NCI-H2196 treated with DMSO at 0.1 percent for 48 hours (cell line): ENCODE measurements around the gene IQGAP2.
"Not testable (repeated sequence)": the region's sequence is repeated elsewhere in the genome, so short reads cannot be mapped to it uniquely, and the experiment has no call there.

ENCODE experiments used
- DNase-seq: peaks from one replicate; lab custom pipeline; 2025; ENCODE audit not compliant: unreplicated experiment; lab: John Stamatoyannopoulos, UW

IQGAP2 gene

DNA sequence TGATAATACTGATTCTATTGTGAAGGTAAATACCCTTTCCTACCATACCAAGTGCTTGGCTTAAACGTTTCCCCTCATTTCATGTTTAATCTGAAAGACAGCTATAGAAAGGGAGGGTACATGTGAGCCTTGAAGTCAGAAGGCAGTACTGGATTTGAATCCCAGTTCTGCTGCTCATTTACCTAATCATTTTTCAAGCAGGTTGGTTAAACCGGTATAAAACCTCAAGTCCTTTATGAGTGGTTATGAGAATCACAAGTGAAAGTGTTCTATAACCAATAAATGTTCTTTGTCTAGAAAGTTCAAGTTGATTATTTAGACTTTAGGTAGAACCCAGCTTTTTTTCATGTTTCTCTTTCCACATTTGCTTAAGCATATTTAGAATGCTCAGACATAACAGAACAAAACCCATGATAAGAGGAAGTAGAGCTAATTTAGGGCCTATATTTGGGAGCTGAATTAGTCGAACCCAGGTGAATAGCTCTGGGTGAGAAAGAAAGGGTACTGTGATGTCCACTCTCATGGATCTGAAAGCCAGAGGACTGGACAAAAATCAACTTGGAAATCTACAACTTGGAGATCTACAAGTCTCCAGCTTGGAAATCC is 249.8 kb downstream of the IQGAP2 start:
- no peak for DNase-seq

DNA sequence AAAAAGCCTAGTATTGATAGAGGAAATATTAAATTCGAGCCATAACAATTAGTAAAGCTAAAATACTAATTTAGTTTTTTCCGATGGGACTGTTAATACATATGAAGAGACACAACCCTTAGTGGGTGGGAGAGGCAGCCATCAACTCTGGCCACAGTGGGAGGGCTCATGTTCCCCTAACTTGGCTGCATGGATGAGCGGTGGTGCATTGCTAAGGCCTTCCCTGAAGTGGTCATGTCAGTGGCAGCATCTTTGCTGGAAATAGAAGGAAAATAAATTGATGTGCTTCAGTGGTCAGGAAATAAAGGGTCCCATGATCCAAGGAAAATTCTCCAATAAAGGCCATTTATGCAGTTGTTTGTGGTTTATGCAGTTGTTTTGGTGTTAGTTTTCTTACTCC is 254.0 kb downstream of the IQGAP2 start:
- no peak for DNase-seq

DNA sequence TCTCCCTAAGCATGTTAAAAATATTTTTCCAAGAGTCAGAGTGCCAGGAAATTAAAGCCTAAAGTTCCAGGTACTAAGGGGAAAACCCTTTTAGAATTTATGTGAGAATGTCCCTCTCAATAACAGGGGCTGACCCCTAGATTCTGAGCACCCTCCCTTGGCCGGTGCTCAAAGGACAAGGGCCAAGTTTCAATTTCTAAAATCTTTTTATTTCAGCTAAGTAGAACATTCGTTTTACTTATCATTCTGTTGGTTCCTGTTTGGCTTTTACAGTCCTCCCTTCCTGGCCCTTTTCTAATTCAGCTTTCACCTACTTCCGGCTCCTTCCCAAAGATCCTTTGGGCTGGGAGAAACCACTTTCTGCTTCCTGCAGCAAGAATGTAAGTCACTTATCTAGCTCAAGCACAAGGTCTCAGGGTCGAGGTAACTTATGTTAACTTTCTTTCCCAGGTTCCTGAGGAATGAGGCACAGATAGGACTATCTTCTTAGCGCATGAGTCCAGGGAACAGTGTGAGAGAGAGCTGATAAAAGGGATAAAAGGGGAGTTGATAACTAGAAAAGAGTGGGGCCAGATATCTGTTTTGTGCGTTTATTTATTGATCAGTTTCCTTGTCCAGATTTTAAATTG is 254.7 kb downstream of the IQGAP2 start:
- DNase-seq = no peak

DNA sequence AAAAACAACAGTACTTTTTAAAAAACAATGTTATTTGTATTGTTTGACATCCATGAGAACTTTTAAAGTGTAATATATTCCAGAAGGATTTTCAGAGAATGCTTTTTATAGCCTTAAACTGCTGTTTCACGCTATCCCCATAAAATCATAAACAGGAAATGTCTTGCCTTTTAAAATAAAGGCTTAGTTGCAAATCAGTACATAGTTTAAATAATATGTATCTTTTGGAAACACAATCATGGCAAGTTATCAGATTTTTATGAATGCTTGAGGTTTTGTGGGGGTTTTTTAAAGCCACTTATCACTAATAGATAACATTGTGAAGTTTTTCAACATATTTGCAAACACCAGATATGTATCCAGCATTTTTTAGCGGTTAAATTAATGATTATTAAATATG is 257.3 kb downstream of the IQGAP2 start:
- DNase-seq = no peak

DNA sequence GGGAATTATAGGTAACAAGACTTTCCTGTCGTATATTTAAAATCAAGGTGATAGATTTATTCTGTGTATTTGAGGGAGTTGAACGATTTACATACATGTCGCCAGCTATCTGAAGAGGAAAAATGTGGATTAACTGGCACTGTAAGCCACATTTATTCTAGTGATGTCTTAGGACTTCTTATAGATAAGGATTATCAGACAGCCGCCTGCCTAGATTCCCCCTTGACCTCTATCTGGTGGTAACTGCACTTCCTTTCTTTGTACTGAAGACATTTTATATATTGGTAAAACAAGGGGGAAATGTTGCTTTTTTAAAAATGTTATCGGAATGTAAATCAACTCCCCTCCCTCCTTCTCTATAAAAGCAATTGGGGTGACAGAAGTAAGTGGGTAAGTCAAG is 259.4 kb downstream of the IQGAP2 start:
- DNase-seq = no peak

DNA sequence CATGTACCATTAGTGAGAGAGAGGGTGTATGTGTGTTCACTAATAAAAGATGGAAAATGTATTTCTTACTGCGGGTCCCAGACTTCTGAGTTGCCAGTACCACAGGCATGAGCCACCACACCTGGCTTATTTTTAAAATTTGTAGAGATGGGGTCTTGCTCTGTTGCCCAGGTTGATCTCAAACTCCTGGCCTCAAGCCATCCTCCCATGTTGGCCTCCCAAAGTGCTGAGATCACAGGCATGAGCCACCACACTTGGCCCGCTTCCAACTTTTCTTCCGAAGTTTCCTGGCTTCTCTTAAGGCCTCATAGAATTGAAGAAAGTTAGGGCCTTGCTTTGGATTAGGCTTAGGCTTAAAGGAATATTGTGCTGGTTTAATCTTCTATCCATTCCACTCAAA is 260.5 kb downstream of the IQGAP2 start:
- no peak for DNase-seq

DNA sequence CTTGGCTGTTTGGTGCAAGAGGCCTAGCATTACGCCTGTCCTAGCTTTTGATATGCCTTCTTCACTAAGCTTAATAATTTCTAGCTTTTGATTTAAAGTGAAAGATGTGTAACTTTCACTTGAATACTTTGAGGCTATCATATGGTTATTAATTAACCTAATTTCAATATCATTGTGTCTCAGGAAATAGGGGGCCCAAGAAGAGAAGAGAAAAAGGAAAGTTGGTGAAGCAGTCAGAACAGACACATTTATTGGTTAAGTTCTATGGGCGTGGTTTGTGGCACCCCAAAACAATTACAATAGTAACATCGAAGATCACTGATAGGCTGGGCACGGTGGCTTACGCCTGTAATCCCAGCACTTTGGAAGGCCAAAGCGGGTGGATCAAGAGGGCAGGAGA is 261.0 kb downstream of the IQGAP2 start:
- no peak for DNase-seq

DNA sequence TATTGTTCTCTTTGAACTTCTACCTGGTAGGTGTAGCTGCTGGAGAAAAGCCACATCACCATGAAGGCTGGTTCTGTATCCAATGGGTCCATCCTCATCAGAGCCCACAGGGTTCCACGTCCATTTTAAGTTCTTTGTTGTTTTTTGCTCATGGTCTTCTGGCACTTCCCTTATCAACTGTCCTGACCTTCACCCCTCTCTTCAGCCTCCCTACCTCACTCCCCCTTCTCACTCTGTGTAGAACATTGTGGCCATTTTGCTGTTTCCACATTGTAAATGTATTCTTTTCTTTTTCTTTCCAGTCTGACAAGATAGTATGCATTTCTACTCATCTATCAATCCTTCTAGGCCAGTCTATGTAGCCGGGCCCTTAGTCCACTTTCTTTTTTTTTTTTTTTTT is 264.4 kb downstream of the IQGAP2 start:
- DNase-seq = no peak

DNA sequence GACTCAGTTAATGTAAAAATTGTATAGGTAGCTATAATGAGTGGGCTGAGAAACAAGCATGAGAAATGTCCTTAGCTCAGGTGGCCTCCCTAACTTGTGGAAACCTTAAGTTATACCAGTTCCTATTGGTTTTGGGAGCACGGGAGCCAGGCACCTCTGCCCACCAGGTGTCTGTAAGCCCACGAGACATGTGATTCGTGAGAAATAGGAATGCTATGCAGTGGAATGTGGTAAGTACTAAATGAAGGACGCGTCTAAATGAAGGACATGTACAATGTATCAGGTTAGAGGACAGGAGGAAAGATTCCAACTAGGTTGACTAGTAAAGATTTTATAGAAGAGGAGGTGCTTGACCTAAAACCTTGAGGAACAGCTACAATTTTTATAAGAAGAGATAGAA is 266.2 kb downstream of the IQGAP2 start:
- DNase-seq = no peak

DNA sequence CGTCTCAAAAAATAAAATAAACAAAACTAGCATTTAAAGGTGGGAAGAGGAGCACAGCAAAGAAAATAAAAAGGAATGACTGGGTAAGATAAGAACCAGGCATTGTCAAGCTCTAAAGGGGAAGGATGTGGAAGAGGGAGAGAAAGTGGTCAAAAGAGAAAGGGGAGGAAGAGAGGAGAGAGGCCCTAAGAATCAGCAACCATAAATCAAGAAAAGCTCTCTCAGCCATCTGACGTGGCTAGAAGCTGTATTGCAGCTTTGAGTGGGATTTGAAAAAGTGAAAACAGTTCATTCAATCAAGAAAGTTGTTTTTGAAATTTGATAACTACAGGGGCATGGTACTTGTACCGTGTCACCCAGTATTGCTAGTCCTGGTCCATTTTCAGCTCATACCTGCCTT is 267.4 kb downstream of the IQGAP2 start:
- DNase-seq = no peak

DNA sequence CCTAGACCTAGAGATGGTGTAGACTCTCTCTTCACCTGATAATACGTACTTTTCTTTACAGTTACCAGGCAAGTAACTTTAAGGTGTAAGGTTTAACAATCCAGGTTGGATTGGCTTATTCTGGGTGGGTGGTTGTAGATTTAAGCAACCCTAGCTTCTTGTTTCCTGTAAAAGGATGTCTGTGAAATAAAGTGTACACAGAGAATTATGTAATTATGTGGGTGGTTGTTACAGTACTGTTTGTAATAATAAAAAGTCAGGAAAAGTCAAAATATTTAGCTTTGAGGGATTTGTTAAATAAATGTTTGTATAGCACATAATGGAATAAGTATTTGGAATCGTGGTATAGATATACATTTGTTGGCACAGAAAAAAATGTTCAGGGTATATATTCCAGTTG is 269.2 kb downstream of the IQGAP2 start:
- DNase-seq = no peak

DNA sequence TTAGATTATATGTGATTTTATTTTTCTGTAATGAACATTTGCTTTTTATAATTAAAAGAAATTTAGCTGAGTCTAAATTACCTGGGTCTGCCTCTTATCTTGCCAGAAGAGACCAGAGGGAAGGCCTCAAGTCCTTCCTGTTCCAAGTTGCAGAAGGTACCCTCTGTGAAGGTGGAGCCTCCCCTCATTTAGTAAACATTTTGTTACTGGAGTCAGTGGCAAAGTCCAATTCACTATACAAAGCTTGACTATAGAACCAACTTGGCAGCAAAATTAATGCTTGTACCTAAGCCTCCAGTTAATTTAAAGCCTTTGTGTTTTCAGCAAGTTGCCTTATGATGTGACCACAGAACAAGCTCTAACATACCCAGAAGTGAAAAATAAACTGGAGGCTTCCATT is 270.0 kb downstream of the IQGAP2 start:
- no peak for DNase-seq

DNA sequence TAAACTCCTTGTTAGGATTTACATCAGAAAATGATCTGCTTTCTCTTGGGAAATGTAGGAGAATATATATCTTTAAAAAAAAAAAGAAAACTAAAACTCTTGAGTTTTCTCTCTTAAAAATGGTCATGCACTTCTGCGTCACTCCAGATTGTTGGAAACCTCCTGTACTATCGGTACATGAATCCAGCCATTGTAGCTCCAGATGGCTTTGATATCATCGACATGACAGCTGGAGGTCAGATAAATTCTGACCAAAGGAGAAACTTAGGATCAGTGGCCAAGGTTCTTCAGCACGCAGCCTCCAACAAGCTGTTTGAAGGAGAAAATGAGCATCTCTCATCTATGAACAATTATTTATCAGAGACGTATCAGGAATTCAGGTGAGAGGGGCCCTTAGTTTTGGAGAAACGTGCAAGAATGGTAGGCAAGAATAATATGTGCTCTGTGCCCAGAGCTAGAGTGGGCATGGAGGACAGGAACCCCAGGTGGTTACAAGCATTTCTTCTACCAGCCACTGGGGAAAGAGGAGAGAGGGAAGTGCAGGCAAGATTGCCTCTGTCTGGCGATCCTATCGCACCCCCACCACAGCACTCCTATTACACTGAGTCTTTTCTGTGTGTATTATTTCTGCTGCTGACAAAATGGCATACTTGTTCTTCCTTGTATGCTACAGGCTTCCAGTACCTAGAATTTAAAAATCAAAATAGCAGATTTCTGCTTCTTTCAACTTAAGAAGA is 271.4 kb downstream of the IQGAP2 start:
- DNase-seq = no peak

DNA sequence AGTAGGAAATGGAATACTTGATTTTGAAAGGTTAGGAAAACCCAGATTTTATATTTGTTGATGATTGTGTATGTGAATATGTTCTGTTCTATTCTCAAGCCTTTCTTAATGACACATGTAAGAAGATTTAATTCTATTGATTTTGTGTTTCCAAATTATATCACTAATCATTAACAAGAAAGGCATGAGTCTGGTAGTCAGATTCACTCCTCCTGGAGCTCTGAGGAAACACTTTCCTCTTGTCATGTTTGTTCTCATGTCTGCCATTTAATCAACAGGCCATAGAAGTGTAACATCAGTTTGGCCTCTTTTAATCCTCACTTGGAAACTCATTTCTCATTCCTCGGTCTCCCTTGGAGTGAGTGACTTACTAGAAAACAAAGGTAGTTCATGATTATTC is 272.3 kb downstream of the IQGAP2 start:
- DNase-seq = no peak

DNA sequence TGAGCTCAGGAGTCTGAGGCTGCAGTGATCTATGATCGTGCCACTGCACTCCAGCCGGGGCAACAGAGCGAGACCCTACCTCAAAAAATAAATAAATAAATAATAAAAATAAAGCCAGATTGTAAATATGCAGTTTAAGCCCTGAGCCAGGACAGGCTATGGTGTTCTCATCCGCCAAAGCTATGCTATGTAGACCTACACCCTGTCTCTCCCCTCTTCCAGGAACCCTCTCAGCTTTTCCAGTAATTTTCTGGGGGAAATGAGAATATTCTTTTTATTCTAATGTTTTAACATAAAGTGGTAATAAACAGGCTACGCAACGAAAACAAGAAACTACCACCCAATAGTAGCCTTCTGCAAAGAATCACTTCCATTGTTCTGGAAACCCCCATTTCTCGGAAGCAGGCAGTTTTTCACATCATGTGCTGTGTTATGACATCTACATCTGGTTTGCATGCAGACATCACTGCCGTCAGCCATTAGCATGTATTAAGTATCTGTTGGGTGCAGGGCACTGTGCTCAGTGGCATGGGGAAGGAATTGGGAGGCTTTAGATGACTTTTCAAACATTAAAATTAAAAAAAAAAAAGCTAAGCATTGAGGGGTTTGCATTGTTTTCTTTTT is 274.9 kb downstream of the IQGAP2 start:
- no peak for DNase-seq

DNA sequence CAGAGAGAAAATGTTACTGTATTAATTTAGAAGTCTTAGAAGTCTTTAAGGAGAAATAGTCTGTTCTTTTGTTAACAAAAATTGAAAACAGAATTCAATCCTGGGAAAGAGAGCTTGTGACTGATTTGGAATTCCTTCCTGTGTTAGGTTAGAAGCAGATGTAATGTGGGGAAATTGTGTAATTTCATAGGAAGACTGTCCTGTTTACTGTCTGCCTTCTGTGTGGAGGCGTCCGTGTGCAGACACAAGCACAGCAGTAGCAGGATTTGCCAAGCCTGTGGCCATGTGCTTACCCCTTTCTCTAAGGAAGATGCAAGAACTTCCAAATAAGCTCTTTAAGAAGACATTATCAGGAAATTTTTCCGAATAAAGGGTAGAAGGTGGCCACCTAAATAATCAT is 276.1 kb downstream of the IQGAP2 start:
- no peak for DNase-seq

DNA sequence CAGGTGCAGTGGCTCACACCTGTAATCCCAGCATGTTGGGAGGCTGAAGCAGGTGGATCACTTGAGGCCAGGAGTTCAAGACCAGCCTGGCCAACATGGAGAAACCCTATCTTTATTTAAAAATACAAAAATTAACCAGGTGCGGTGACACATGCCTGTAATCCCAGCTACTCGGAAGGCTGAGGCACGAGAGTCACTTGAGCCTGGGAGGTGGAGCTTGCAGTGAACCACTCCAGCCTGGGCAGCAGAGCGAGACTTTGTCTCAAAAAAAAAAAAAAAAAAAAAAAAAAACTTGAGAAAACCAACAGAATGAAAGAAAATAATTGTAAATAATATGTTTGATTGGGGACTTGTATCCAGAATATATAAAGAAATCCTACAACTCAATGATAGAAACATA is 277.7 kb downstream of the IQGAP2 start:
- not testable (repeated sequence) for DNase-seq

DNA sequence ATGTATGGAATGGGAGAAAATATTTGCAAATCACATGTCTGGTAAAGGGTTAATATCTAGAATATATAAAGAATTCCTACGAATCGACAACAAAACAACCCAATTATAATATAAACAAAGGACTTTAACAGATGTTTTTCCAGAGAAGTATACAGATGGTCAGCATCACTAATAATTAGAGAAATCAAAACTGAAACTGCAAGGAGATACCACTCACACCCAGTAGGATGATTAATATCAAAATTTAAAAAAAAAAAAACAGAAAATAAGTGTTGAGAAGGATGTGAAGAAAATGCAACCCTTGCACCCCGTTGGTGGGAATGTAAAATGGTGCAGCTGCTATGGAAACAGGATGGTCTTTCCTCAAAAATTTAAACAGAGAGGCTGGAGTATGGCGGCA is 278.2 kb downstream of the IQGAP2 start:
- DNase-seq = no peak

DNA sequence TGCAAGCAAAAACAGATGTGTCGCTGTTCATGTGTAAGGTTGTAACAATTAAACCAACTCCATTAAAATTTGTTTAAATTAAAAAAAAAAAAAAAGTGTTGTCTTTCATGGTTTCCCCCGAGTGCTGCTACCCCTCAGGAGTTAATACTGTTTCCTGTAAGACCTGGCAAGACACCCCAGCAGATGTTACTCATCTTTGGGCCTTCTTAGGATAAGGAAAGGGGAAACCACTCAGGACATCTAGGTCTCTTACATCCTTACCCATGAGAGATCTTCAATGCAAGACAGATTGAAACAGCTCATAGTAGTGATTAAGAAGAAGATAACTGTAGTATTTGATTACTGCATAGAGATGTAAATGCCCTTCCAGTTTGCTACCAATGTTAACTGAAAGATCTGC is 279.3 kb downstream of the IQGAP2 start:
- no peak for DNase-seq

DNA sequence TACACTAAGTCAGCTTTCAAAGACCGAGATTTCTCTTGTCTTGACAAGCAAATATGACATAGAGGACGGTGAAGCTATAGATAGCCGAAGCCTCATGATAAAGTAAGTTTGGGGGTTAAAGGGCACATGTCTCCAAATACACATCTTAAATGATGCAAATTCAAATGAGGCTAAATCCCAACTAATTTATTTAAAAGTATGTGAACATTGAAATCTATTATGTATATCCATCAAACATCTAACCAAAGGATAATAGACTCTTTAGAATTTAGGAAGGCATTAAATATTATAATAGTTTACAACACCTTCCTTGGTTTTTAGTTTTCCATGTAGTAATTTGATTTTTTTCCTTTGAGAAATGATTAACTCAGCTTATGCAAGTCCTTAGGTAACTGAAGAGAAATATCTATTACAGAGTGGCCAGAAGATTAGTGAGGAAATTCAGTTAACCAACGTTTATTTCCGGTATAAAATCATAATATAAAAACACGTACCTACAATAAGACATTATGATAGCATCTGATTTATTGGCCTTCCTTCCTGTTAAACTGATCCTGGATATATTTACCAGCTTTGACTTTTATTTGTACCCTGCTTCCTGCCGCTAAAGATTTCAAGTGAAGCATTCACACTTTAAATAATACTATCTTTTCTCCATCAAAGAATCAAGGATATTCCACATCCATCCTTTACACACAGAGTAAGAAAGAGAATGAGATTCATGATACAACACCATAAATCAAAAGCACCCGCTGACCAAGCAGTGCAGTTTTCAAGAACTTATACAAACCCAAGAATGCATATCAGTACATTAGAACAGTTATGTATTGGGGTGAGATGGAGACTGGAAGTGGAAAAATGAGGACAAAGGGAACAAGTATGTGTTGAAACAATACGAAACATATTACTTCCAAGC is 281.0 kb downstream of the IQGAP2 start:
- DNase-seq = no peak
